DOHH2 (cell line): ENCODE data around the gene SLC16A13.

ENCODE experiments used
- CTCF ChIP-seq: fragments of 200-600 bp; sonication (generic); IDR thresholded peaks from one replicate; pipeline ENCODE4 v1.5.1; 2014; ENCODE audit warnings: antibody characterized with exemption, mild to moderate bottlenecking, low read depth, low read length; ENCODE audit not compliant: poor library complexity, severe bottlenecking
- EZH2phosphoT487 ChIP-seq: fragments of 200-600 bp; sonication (generic); IDR thresholded peaks from 2 replicates; pipeline ENCODE4 v1.6.1; 2017; ENCODE audit warnings: borderline replicate concordance, mild to moderate bottlenecking, antibody characterized with exemption, low read length, moderate library complexity, mixed read lengths

GRCh38 chr17:7068268-7068667 is 32.5 kb downstream of the SLC16A13 start:
- TF ChIP-seq CTCF = no peak
- no peak for TF ChIP-seq EZH2phosphoT487
